Spleen (tissue), 11 donors: ENCODE results near the gene SPTBN2. TPM values are rescaled to one million over a fixed set of nuclear protein-coding genes. Genes with fewer than 3 reads are reported as not detected.

Experiments
- DNase-seq: peaks from one replicate; pipeline ENCODE4 v3.0.0-alpha.2; 2020
- H3K27ac ChIP-seq, 8 donors: fragments of 200-600 bp; sonication (generic) in 7 of 8; 1 replicate in 4 of 8; 2 replicates in 4 of 8; pipeline versions ENCODE4 v1.5.0 to v1.8.0; 2016 to 2021; ENCODE audit warnings: inconsistent platforms in 4 of 8, mild to moderate bottlenecking in 4 of 8, moderate library complexity in 1 of 8
- H3K27me3 ChIP-seq, 7 donors: fragments of 200-600 bp; sonication (generic) in 6 of 7; replicated peaks in 1 of 7; 1 replicate in 4 of 7; 2 replicates in 3 of 7; pipeline versions ENCODE4 v1.5.0 to v1.8.0; 2016 to 2021; ENCODE audit warnings: inconsistent platforms in 3 of 7, mild to moderate bottlenecking in 1 of 7
- H3K36me3 ChIP-seq, 6 donors: fragments of 200-600 bp; sonication (generic) in 5 of 6; 1 replicate in 4 of 6; 2 replicates in 2 of 6; pipeline versions ENCODE4 v1.5.0 to v1.8.0; 2016 to 2021; ENCODE audit warnings: inconsistent platforms in 2 of 6
- H3K4me1 ChIP-seq, 6 donors: fragments of 200-600 bp; sonication (generic) in 5 of 6; 1 replicate in 3 of 6; 2 replicates in 3 of 6; pipeline versions ENCODE4 v1.5.0 to v1.8.0; 2016 to 2021; ENCODE audit warnings: inconsistent platforms in 3 of 6
- H3K4me3 ChIP-seq, 8 donors: fragments of 200-600 bp; sonication (generic) in 7 of 8; 1 replicate in 4 of 8; 2 replicates in 4 of 8; pipeline versions ENCODE4 v1.5.0 to v1.8.0; 2016 to 2021; ENCODE audit warnings: inconsistent platforms in 4 of 8, mild to moderate bottlenecking in 4 of 8, moderate library complexity in 2 of 8
- H3K9me3 ChIP-seq, 8 donors: fragments of 200-600 bp; sonication (generic) in 7 of 8; 1 replicate in 4 of 8; 2 replicates in 4 of 8; pipeline versions ENCODE4 v1.5.0 to v1.8.0; 2016 to 2021; ENCODE audit warnings: inconsistent platforms in 4 of 8
- CTCF ChIP-seq, 11 experiments: fragments of 200-600 bp in 7 of 11; fragments of 450-650 bp in 4 of 11; sonication (generic) in 4 of 11; IDR thresholded peaks in 8 of 11; conservative IDR thresholded peaks in 3 of 11; 1 replicate in 7 of 11; 2 replicates in 4 of 11; pipeline versions ENCODE4 v1.4.0 to v1.8.0; 2016 to 2021; ENCODE audit warnings: antibody characterized with exemption in 11 of 11, inconsistent platforms in 4 of 11, mild to moderate bottlenecking in 1 of 11
- POLR2A ChIP-seq, 3 donors: fragments of 450-650 bp; IDR thresholded peaks; one replicate each; pipeline ENCODE4 v1.5.1; 2017; ENCODE audit warnings: antibody characterized with exemption in 3 of 3, mild to moderate bottlenecking in 1 of 3
- POLR2AphosphoS5 ChIP-seq, 3 donors: sonication (generic); formaldehyde crosslinking; IDR thresholded peaks; one replicate each; pipeline ENCODE4 v1.5.1; 2017; ENCODE audit warnings: antibody characterized with exemption in 3 of 3
- WGBS, 5 donors: extraction: QIAGEN DNeasy Blood & Tissue Kit in 3 of 5; methylation state at CpG; one replicate each; pipeline versions ENCODE4 v1.1.5 to v1.1.7; 2013 to 2018; 5-methylcytosine and 5-hydroxymethylcytosine counted together
- intact Hi-C: fragments of 100-400 bp; cut with DNase I; formaldehyde crosslinking; loops from one replicate; pipeline ENCODE4 v1.15.0; 2023; ENCODE audit warnings: low total_unique reads
- polyA plus RNA-seq, 3 donors: library from polyadenylated mRNA; stranded (reverse); fragments of 200-250 nt; gene quantifications; one replicate each; pipeline ENCODE4 v1.2.1, GENCODE V29; 2013
- total RNA-seq, 7 donors: library from RNA; depleted of rRNA in 3 of 7; stranded (reverse); fragments of >200 nt in 3 of 7; fragmentation: NEBNext Ultra II Directional in 4 of 7; extraction: Animal tissue kit (Norgen Biotek cat#: 25700) in 4 of 7; gene quantifications; one replicate each; pipeline versions ENCODE4 v1.1.0 to v1.2.1, GENCODE V29; 2016 to 2021
- donor health status: healthy with polysubstance abuse.
- donor health status: DM: no; HTN: no; CAD: no; lungs with moderate emphysema.
- donor health status: DM: no; HTN: no; CAD: no.
- donor health status: Bipolar disorder and iron deficiency.
- donor health status: healthy.
- donor health status: DM: no; HTN: no; CAD: no.
- donor health status: DM: yes; HTN: yes; CAD: no.

The SPTBN2 gene
- total and polyA plus RNA-seq, 10 donors, result 0.61 to 5.1 (median 3.7) TPM

DNA sequence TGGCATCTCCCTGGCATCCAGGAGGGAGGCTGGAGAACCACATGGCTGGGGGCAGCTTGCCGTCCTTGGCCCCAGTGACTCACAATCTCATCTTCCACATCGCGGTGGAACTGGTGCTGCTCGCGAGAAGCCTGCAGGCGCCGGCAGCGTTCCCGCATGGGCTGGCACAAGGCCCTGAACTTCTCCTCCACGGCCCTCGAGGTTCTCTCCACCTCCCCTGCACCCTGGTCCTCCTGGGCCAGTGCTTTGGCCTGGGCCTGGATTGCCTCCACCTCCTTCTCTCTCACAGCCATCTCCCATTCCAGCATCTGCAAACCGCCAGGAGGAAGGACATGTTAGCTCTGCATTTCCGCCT lies 35.0 kb downstream of the SPTBN2 start:
- 84 to 94% (median 91%) methylated on average over 3 to 13 of the region's 13 CpGs for WGBS, 5 donors

DNA sequence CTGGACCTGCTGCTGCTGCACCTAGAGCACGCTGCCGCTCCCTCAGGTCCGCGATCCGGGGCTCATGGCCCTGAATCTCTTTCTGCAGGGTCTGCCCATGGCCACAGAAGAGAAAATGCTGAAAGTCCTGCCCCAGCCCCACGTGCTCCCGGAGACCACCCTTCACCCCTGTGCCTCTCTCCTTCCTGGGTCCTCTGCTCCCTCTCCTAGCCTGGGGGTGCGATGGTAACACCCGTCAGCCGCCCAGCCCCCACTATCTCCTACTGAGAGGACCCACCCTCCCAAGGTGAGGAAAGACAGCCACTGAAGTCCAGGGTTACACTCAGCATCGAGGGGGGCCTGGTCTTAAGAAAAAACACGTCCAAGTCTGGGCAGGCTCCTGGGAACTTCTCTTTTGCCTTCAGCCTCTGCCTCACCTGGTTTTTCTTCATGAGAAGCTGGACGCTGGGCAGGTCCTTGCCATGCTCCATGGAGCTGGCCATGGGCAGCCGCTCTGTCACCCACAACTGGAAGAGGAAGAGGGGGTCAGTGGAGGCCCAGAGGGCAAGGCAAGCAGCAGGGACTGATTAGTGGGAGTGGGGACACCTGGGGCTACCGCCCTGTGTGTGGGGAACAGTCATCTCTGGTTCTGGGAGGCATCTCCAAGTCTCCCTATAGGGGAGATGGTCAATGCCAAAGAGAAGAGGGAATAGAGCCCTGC lies 35.5 kb downstream of the SPTBN2 start:
- no peaks in the 10 kb centered on the region for H3K9me3 ChIP-seq
- intact Hi-C loops, result loop anchor here (5.0 kb wide), 1 partner anchor 189 kb away; no protein-coding TSS in a partner anchor
- no peaks in the 10 kb centered on the region for H3K27me3 ChIP-seq
- H3K36me3 ChIP-seq, result no peaks in the 10 kb centered on the region
- H3K27ac ChIP-seq, result no peak overlapping the region
- no peak overlapping the region for H3K4me3 ChIP-seq
- TF ChIP-seq POLR2AphosphoS5 (IDR thresholded peaks at IDR 0.05) (no peak), POLR2A (IDR thresholded peaks at IDR 0.05) (no peak), CTCF (IDR thresholded peaks at IDR 0.05 in 8 of 11, conservative IDR thresholded peaks at IDR 0.05 in 3 of 11) (no peak)
- 85 to 92% (median 90%) methylated on average over 13 to 15 of the region's 15 CpGs for WGBS, 5 donors
- DNase-seq, result no peak
- H3K4me1 ChIP-seq, result peaks cover 0 to 11% (median 6%) of the 10 kb centered on the region in 6 donors

More for the DNA sequence above, 35.0 kb downstream of the SPTBN2 start:
- intact Hi-C loops, result loop anchor here (5.0 kb wide), 1 partner anchor 188 kb away; no protein-coding TSS in a partner anchor
- no peak overlapping the region for H3K4me3 ChIP-seq
- H3K36me3 ChIP-seq, result no peaks in the 10 kb centered on the region
- no peaks in the 10 kb centered on the region for H3K27me3 ChIP-seq
- DNase-seq, result no peak
- no peak overlapping the region for H3K27ac ChIP-seq
- no peak for TF ChIP-seq CTCF (IDR thresholded peaks at IDR 0.05 in 8 of 11, conservative IDR thresholded peaks at IDR 0.05 in 3 of 11)
- TF ChIP-seq POLR2A (IDR thresholded peaks at IDR 0.05), result no peak
- no peak for TF ChIP-seq POLR2AphosphoS5 (IDR thresholded peaks at IDR 0.05)
- H3K9me3 ChIP-seq, result peaks cover 0 to 1% (median 0%) of the 10 kb centered on the region in 8 donors
- peaks cover 0 to 11% (median 6%) of the 10 kb centered on the region in 6 donors for H3K4me1 ChIP-seq

DNA sequence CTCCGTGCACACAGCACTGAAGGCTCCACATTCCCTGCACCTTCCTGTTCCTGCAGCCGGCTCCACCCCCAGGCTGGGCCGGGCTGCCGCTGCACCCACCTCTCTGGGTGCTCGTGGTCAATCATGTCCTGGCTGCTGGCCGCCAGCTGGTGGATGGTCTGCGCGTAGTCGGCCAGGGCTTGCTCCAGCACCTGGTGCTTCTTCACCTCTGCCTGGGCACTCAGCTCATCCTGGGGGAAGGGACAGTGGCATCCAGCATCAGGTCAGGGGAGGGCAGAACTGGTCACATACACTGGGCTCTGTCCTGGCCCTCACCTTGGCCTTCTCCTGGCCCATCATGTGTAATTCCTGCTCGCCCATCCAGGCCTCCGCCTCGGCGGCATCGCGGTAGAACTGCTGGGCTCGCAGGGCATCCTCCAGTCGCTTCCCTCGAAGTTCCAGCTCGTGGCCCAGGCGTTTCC lies 36.1 kb downstream of the SPTBN2 start:
- no peak for DNase-seq
- 83 to 94% (median 86%) methylated on average over 19 to 20 of the region's 20 CpGs for WGBS, 5 donors
- Histone ChIP-seq H3K27ac (no peak overlapping the region), H3K36me3 (no peaks in the 10 kb centered on the region), H3K4me1 (peaks cover 0 to 11% (median 6%) of the 10 kb centered on the region in 6 donors), H3K4me3 (no peak overlapping the region), H3K27me3 (no peaks in the 10 kb centered on the region), H3K9me3 (no peaks in the 10 kb centered on the region)
- TF ChIP-seq POLR2AphosphoS5 (IDR thresholded peaks at IDR 0.05) (no peak), POLR2A (IDR thresholded peaks at IDR 0.05) (no peak), CTCF (IDR thresholded peaks at IDR 0.05 in 8 of 11, conservative IDR thresholded peaks at IDR 0.05 in 3 of 11) (no peak)
- intact Hi-C loops, result loop anchor here (5.0 kb wide), 1 partner anchor 189 kb away; no protein-coding TSS in a partner anchor

- Histone ChIP-seq H3K4me3 (no peak overlapping the region), H3K9me3 (no peaks in the 10 kb centered on the region), H3K4me1 (peaks cover 0 to 11% (median 6%) of the 10 kb centered on the region in 6 donors), H3K27ac (no peak overlapping the region), H3K36me3 (no peaks in the 10 kb centered on the region), H3K27me3 (no peaks in the 10 kb centered on the region)
- TF ChIP-seq POLR2AphosphoS5 (IDR thresholded peaks at IDR 0.05), result no peak
- TF ChIP-seq POLR2A (IDR thresholded peaks at IDR 0.05), result no peak
- TF ChIP-seq CTCF (IDR thresholded peaks at IDR 0.05 in 8 of 11, conservative IDR thresholded peaks at IDR 0.05 in 3 of 11), result no peak
- intact Hi-C loops, result loop anchor here (5.0 kb wide), 1 partner anchor 190 kb away; no protein-coding TSS in a partner anchor
- WGBS, 5 donors, result 91 to 98% (median 95%) methylated on average over 14 to 18 of the region's 18 CpGs
- no peak for DNase-seq
Measured at GRCh38 chr11:66692446-66692845, 36.6 kb downstream of the SPTBN2 start.
